Left ventricle myocardium superior (tissue), 1 donor: ENCODE results near the gene NACA2. TPM values are rescaled to one million over a fixed set of nuclear protein-coding genes. Genes with fewer than 3 reads are reported as not detected.
"Not testable (repeated sequence)": the region's sequence is repeated elsewhere in the genome, so short reads cannot be mapped to it uniquely, and the experiment has no call there.

ENCODE experiments used
- ATAC-seq: fragments of 200-7000 bp; cut with Tn5 transposase; one replicate; pipeline ENCODE4 v1.9.1; 2020; ENCODE audit warnings: mild to moderate bottlenecking, moderate library complexity
- DNase-seq: peaks from one replicate; pipeline ENCODE4 v3.0.0-alpha.2; 2020
- intact Hi-C: fragments of 100-400 bp; cut with micrococcal nuclease; formaldehyde crosslinking; loops from one replicate; pipeline ENCODE4 v1.11.0; 2022
- total RNA-seq: library from RNA; stranded (reverse); fragmentation: NEBNext Ultra II Directional; extraction: Animal tissue kit (Norgen Biotek cat#: 25700); gene quantifications from one replicate; pipeline ENCODE4 v1.2.1, GENCODE V29; 2021
- donor health status: DM: no; HTN: yes; CAD: no; lungs with severe emphysema.

NACA2 gene
- total RNA-seq, 1 donor from 2014 or later: not detected

- ATAC-seq (no peak), DNase-seq (no peak)
- intact Hi-C loops: no loop called here
Measured at GRCh38 chr17:61560071-61560470, 30.9 kb downstream of the NACA2 start.

- intact Hi-C loops: no loop called here
- no peak for ATAC-seq
- DNase-seq: no peak
Measured at GRCh38 chr17:61556224-61557188, 34.5 kb downstream of the NACA2 start.

- intact Hi-C loops: no loop called here
- ATAC-seq (no peak), DNase-seq (no peak)
Measured at GRCh38 chr17:61555127-61555566, 35.9 kb downstream of the NACA2 start.

DNA sequence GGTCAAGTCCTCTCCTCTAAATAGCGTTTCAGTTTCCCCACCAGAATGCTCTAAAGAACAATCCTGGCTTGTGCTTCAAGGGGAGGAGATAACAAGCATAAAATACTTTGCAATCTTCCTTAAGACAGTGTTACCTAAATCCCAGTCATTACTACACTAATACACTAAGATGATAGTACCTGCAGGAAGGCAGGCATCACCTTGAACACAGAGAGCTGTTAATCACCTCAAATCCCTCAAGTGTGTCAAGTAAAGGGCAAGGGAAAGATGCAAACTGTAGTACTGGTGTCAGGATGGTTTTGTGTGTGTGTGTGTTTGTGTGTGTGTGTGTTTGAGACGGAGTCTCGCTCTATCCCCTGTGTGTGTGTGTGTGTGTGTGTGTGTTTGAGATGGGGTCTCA is 36.8 kb downstream of the NACA2 start:
- DNase-seq: no peak
- no peak for ATAC-seq
- intact Hi-C loops: no loop called here

GRCh38 chr17:61552560-61552959 is 38.5 kb downstream of the NACA2 start:
- intact Hi-C loops, DNase-seq, ATAC-seq: not testable (repeated sequence)

DNA sequence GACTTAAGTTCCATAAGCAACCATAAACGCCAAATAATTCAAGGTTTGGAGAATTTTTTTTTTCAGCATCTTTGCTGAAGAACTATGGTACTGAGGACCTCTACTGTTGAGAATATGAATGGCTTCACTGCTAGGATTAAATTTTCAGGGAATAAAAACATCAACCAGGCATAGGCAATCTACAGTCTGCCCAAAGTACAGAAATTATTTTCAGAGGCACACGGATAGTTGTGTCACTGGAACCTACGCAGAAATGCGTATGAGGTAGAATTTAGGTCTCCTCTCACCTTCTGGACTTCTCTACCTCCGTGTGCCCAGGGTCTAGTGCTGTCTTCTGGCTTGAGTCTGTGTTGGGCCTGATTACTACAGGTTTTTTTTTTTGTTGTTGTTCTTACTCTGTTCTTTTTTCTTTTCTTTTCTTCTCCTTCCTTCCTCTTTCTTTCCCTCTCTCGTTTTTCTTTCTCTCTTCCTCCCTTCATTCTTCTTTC is 39.7 kb downstream of the NACA2 start:
- intact Hi-C loops: no loop called here
- DNase-seq (no peak), ATAC-seq (no peak)

- ATAC-seq: no peak
- no peak for DNase-seq
- intact Hi-C loops: loop anchor here (5.0 kb wide), 1 partner anchor 130 kb away; no protein-coding TSS in a partner anchor
Measured at GRCh38 chr17:61547113-61547512, 43.9 kb downstream of the NACA2 start.

GRCh38 chr17:61545335-61545938 is 45.6 kb downstream of the NACA2 start:
- intact Hi-C loops: loop anchor here (5.0 kb wide), 1 partner anchor 128 kb away; no protein-coding TSS in a partner anchor
- no peak for DNase-seq
- no peak for ATAC-seq

DNA sequence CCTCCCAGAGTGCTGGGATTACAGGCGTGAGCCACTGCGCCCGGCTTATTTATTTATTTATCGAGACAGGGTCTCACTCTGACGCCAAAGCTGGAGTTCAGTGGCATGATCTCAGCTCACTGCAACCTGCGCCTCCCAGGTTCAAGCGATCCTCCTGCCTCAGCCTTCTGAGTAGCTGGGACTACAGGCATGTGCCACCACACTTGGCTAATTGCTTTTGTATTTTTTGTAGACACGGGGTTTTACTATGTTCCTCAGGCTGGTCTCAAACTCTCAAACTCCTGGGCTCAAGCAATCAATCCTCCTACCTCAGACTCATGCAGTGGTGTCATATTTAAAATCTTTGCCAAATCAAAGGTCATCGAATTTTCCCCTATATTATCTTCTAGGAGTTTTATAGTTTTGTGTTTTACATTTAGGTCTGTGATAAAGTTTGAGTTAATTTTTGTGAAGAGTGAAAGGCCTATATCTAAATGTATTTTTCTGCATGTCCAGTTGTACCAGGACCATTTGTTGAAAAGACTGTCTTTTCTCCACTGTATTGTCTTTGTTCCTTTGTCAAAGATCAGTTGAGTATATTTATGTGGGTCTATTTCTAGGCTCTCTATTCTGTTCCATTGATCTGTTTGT is 47.1 kb downstream of the NACA2 start:
- ATAC-seq: no peak
- DNase-seq: no peak
- intact Hi-C loops: no loop called here

GRCh38 chr17:61542027-61542426 is 49.0 kb downstream of the NACA2 start:
- intact Hi-C loops: no loop called here
- no peak for DNase-seq
- ATAC-seq: no peak

GRCh38 chr17:61540874-61541273 is 50.1 kb downstream of the NACA2 start:
- DNase-seq (no peak), ATAC-seq (no peak)
- intact Hi-C loops: no loop called here

Other genes with a start within 250 kb of the NACA2 start
- 9.1 TPM for gene TBX2, start 191.4 kb downstream of the NACA2 start, total RNA-seq
- gene TBX4, start 138.8 kb downstream of the NACA2 start, total RNA-seq: not detected